ENCODE data around the gene FAM83C. TPM values are rescaled to one million over a fixed set of nuclear protein-coding genes. Genes with fewer than 3 reads are reported as not detected.

Gene FAM83C
- total and polyA plus RNA-seq, 10 of the 15 experiments (the other 5 are each of a cell fraction or from before 2014, with no cell fraction given) = not detected

GRCh38 chr20:35328689-35329088, 36.5 kb upstream of the FAM83C start:
- H3K9ac ChIP-seq (ENCODE audit: control insufficient read depth, insufficient read depth, low read length) = no peak overlapping the region
- RAD21 ChIA-PET (ENCODE audit: unreplicated experiment) = interaction anchor here (1.0 to 1.7 kb wide), 2 partner anchors 25 to 118 kb away, joined by 4 to 6 read pairs; no protein-coding TSS in a partner anchor
- ATAC-seq = no peak
- H3K79me2 ChIP-seq (ENCODE audit: control insufficient read depth, insufficient read depth, low read length) = no peaks in the 10 kb centered on the region
- H3K9me3 ChIP-seq (replicated peaks; ENCODE audit: control insufficient read depth, insufficient read depth, low read length) = no peaks in the 10 kb centered on the region
- no peak overlapping the region for H3K27ac ChIP-seq (ENCODE audit: control insufficient read depth, insufficient read depth)
- H3K36me3 ChIP-seq (ENCODE audit: control insufficient read depth in 2 of 2, insufficient read depth in 2 of 2, low read length in 1 of 2) = peaks cover 0 to 7% of the 10 kb centered on the region in 2 experiments; a peak in 2 of 4 replicates
- H3K4me1 ChIP-seq (ENCODE audit: control insufficient read depth, insufficient read depth, low read length) = no peaks in the 10 kb centered on the region
- no TSS peak for BruUV-seq (replicated peaks)
- in situ Hi-C loops (cut with MboI) (no loop called here), intact Hi-C loops (cut with micrococcal nuclease; ENCODE audit: unreplicated experiment) (loop anchor here (1.0 kb wide), 2 partner anchors 24 to 183 kb away; no protein-coding TSS in a partner anchor)
- CTCF ChIA-PET = interaction anchor here (0.8 to 4.4 kb wide), 14 partner anchors 8 to 233 kb away, joined by 3 to 57 read pairs (median 4); partner anchors contain the start of gene EDEM2
- no peak for FAIRE-seq
- DNase-seq (ENCODE audit: low read depth, low spot score) = no peak
- no peaks in the 10 kb centered on the region for H3K27me3 ChIP-seq (replicated peaks in 1 of 2; ENCODE audit: control insufficient read depth in 2 of 2, insufficient read depth in 2 of 2, low read length in 1 of 2)
- H2AFZ ChIP-seq (ENCODE audit: control insufficient read depth, low read depth, low read length) = no peak overlapping the region
- TF ChIP-seq IKZF1 (conservative IDR thresholded peaks at IDR 0.05) = no peak
- no peak for TF ChIP-seq STAT3 (IDR thresholded peaks at IDR 0.05; ENCODE audit: low read depth, low read length)
- no peak for TF ChIP-seq ZNF592 (IDR thresholded peaks at IDR 0.05)
- TF ChIP-seq ZNF274 (IDR thresholded peaks at IDR 0.05; ENCODE audit: insufficient read depth, insufficient read length) = no peak
- TF ChIP-seq ZSCAN29 (IDR thresholded peaks at IDR 0.05) = no peak
- no peak for TF ChIP-seq SUZ12 (IDR thresholded peaks at IDR 0.05; ENCODE audit: unreplicated experiment)
- TF ChIP-seq ZZZ3 (IDR thresholded peaks at IDR 0.05; ENCODE audit: control insufficient read depth, insufficient read length, low read depth) = no peak
- no peak for TF ChIP-seq MYC (IDR thresholded peaks at IDR 0.05; ENCODE audit: insufficient read depth, insufficient read length, insufficient replicate concordance, low read length, severe bottlenecking)
- no peak for TF ChIP-seq KLF5 (IDR thresholded peaks at IDR 0.05; ENCODE audit: partially characterized antibody)
- TF ChIP-seq SIN3A (IDR thresholded peaks at IDR 0.05; ENCODE audit: low read depth, low read length) = no peak
- no peak for TF ChIP-seq RELA (IDR thresholded peaks at IDR 0.05; ENCODE audit: borderline replicate concordance, partially characterized antibody)
- no peak for TF ChIP-seq SREBF2 (IDR thresholded peaks at IDR 0.05; ENCODE audit: low read length)
- no peak for TF ChIP-seq IKZF2 (IDR thresholded peaks at IDR 0.05)
- TF ChIP-seq NRF1 (conservative IDR thresholded peaks at IDR 0.05; ENCODE audit: low read depth, low read length) = no peak
- TF ChIP-seq USF2 (IDR thresholded peaks at IDR 0.05; ENCODE audit: borderline replicate concordance, low read depth, low read length) = no peak
- no peak for TF ChIP-seq CHD2 (IDR thresholded peaks at IDR 0.05; ENCODE audit: borderline replicate concordance, low read depth, low read length)
- TF ChIP-seq USF1 (IDR thresholded peaks at IDR 0.05; ENCODE audit: borderline replicate concordance, extremely low read length, insufficient read depth, low read depth, low read length) = no peak
- no peak for TF ChIP-seq BACH1 (IDR thresholded peaks at IDR 0.05; ENCODE audit: borderline replicate concordance)
- SMC1A ChIA-PET (ENCODE audit: uncharacterized antibody, unreplicated experiment) = interaction anchor here (1.3 to 1.7 kb wide), 2 partner anchors 23 to 26 kb away, joined by 7 read pairs; no protein-coding TSS in a partner anchor
- no peaks in the 10 kb centered on the region for H4K20me1 ChIP-seq (ENCODE audit: control insufficient read depth, insufficient read depth)
- no peak overlapping the region for H3K4me3 ChIP-seq
- no peak overlapping the region for H3K4me2 ChIP-seq (ENCODE audit: control insufficient read depth, insufficient read depth)
- POLR2A ChIA-PET = interaction anchor here (1.4 kb wide), 1 partner anchor 25 kb away, joined by 3 read pairs; no protein-coding TSS in a partner anchor
- 94% methylated on average over 4 of the region's 4 CpGs for WGBS (ENCODE audit: insufficient coverage, insufficient replicate concordance, low lambda C conversion rate, missing lambda C conversion rate)
